HFFc6 (cell line): ENCODE results near the gene ACTN1. TPM values are rescaled to one million over a fixed set of nuclear protein-coding genes. Genes with fewer than 3 reads are reported as not detected.

Experiments used
- DNase-seq: peaks from one replicate; pipeline ENCODE4 v3.0.0-alpha.2; 2018
- H3K27ac Mint-ChIP-seq: 2 replicates; pipeline ENCODE4 v1.8.0; 2020; ENCODE audit warnings: mild to moderate bottlenecking, mixed read lengths
- H3K27me3 Mint-ChIP-seq: 2 replicates; pipeline ENCODE4 v1.8.0; 2021; ENCODE audit warnings: mild to moderate bottlenecking, moderate library complexity, mixed read lengths; ENCODE audit not compliant: insufficient read depth
- H3K36me3 Mint-ChIP-seq: 2 replicates; pipeline ENCODE4 v1.8.0; 2021; ENCODE audit warnings: low read depth, mixed read lengths
- H3K4me1 Mint-ChIP-seq: 2 replicates; pipeline ENCODE4 v1.8.0; 2020; ENCODE audit warnings: low read depth, mixed read lengths
- H3K4me3 Mint-ChIP-seq: 2 replicates; pipeline ENCODE4 v1.8.0; 2020; ENCODE audit warnings: mild to moderate bottlenecking, moderate library complexity, mixed read lengths
- H3K9me3 Mint-ChIP-seq: 2 replicates; pipeline ENCODE4 v1.8.0; 2020; ENCODE audit warnings: mild to moderate bottlenecking, mixed read lengths
- CTCF ChIP-seq: fragments of 200-600 bp; sonication (generic); IDR thresholded peaks from 2 replicates; pipeline ENCODE4 v1.5.0; 2021; ENCODE audit warnings: antibody characterized with exemption, mild to moderate bottlenecking
- total RNA-seq, 6 experiments: library from RNA; stranded (reverse); fragmentation: NEBNext Ultra II Directional; extraction: Animal tissue kit (Norgen Biotek cat#: 25700); gene quantifications; 2 replicates in 1 of 6; 3 replicates in 5 of 6; pipeline ENCODE4 v1.2.3, GENCODE V29; 2021

The ACTN1 gene
- total RNA-seq, 6 experiments from 2014 or later, result 749 to 847 (median 825) TPM

- no peaks in the 10 kb centered on the region for H3K9me3 Mint-ChIP-seq
- H3K36me3 Mint-ChIP-seq, result peaks cover 41% of the 10 kb centered on the region
- no peak for TF ChIP-seq CTCF
- peak overlapping the region; percentile 90 for H3K27ac Mint-ChIP-seq
- peaks cover 98% of the 10 kb centered on the region for H3K4me1 Mint-ChIP-seq
- peak overlapping the region; percentile 24; the same call in 1 of the 2 replicates for H3K4me3 Mint-ChIP-seq
- peaks cover 14% of the 10 kb centered on the region for H3K27me3 Mint-ChIP-seq
- DNase-seq, result no peak
These were observed 33.3 kb downstream of the ACTN1 start for GRCh38 chr14:68945585-68946488.

GRCh38 chr14:68945190-68945584 lies 33.9 kb downstream of the ACTN1 start:
- peaks cover 38% of the 10 kb centered on the region for H3K36me3 Mint-ChIP-seq
- peaks cover 14% of the 10 kb centered on the region for H3K27me3 Mint-ChIP-seq
- H3K9me3 Mint-ChIP-seq, result no peaks in the 10 kb centered on the region
- H3K4me3 Mint-ChIP-seq, result peak overlapping the region; percentile 24; the same call in 1 of the 2 replicates
- H3K27ac Mint-ChIP-seq, result peak overlapping the region; percentile 90
- DNase-seq, result no peak
- H3K4me1 Mint-ChIP-seq, result peaks cover 99% of the 10 kb centered on the region
- no peak for TF ChIP-seq CTCF

- DNase-seq, result no peak
- H3K9me3 Mint-ChIP-seq, result no peaks in the 10 kb centered on the region
- H3K4me3 Mint-ChIP-seq, result peak overlapping the region; percentile 13; the same call in 1 of the 2 replicates
- peak overlapping the region; percentile 90 for H3K27ac Mint-ChIP-seq
- H3K4me1 Mint-ChIP-seq, result peaks cover 100% of the 10 kb centered on the region
- no peak for TF ChIP-seq CTCF
- H3K36me3 Mint-ChIP-seq, result peaks cover 32% of the 10 kb centered on the region
- H3K27me3 Mint-ChIP-seq, result peaks cover 16% of the 10 kb centered on the region
These were observed 34.9 kb downstream of the ACTN1 start for GRCh38 chr14:68944162-68944561.

GRCh38 chr14:68943107-68943506 lies 36.0 kb downstream of the ACTN1 start:
- no peak for DNase-seq
- TF ChIP-seq CTCF, result no peak
- Mint-ChIP-seq H3K27ac (peak overlapping the region; percentile 90), H3K27me3 (peaks cover 16% of the 10 kb centered on the region), H3K36me3 (peaks cover 32% of the 10 kb centered on the region), H3K4me3 (peak overlapping the region; percentile 71), H3K9me3 (no peaks in the 10 kb centered on the region), H3K4me1 (peaks cover 100% of the 10 kb centered on the region)

- H3K4me1 Mint-ChIP-seq, result peaks cover 100% of the 10 kb centered on the region
- peaks cover 32% of the 10 kb centered on the region for H3K36me3 Mint-ChIP-seq
- no peak for TF ChIP-seq CTCF
- peak overlapping the region; percentile 90 for H3K27ac Mint-ChIP-seq
- no peaks in the 10 kb centered on the region for H3K9me3 Mint-ChIP-seq
- peaks cover 16% of the 10 kb centered on the region for H3K27me3 Mint-ChIP-seq
- H3K4me3 Mint-ChIP-seq, result peak overlapping the region; percentile 71
- DNase-seq, result peak; percentile 34
These were observed 36.6 kb downstream of the ACTN1 start for GRCh38 chr14:68942296-68943035.
